ENCODE measurements around the gene NRG4.
"Not testable (repeated sequence)": the region's sequence is repeated elsewhere in the genome, so short reads cannot be mapped to it uniquely, and the experiment has no call there.

NRG4 gene

GRCh38 chr15:75989875-75990274 is 22.3 kb downstream of the NRG4 start:
- H3K9me2 ChIP-seq (replicated peaks; ENCODE audit: control insufficient read depth, low read length) = no peaks in the 10 kb centered on the region
- H3K4me3 ChIP-seq (ENCODE audit: low read length) = no peak overlapping the region
- H3K4me1 ChIP-seq (ENCODE audit: control insufficient read depth, low read length) = no peaks in the 10 kb centered on the region
- TF ChIP-seq CTCF (IDR thresholded peaks at IDR 0.05; ENCODE audit: low read depth, low read length, poor library complexity, severe bottlenecking) (no peak), EZH2phosphoT487 (IDR thresholded peaks at IDR 0.05; ENCODE audit: borderline replicate concordance, low read length) (no peak)
- no peak overlapping the region for H3K27ac ChIP-seq (ENCODE audit: low read depth, low read length)
- no peaks in the 10 kb centered on the region for H3K36me3 ChIP-seq (ENCODE audit: control insufficient read depth, low read length)
- no peaks in the 10 kb centered on the region for H3K9me3 ChIP-seq (ENCODE audit: control insufficient read depth, insufficient read depth, low read length)
- no peak overlapping the region for H3K4me2 ChIP-seq (ENCODE audit: low read length)
- no peaks in the 10 kb centered on the region for H3F3A ChIP-seq (ENCODE audit: control insufficient read depth, insufficient read depth)
- H3K27me3 ChIP-seq (ENCODE audit: control insufficient read depth, low read length) = peaks cover 7% of the 10 kb centered on the region
- H4K20me1 ChIP-seq (ENCODE audit: control insufficient read depth, insufficient read depth, low read depth, low read length) = no peaks in the 10 kb centered on the region
- H3K79me2 ChIP-seq (ENCODE audit: control insufficient read depth, low read length) = no peaks in the 10 kb centered on the region

GRCh38 chr15:75989045-75989444 is 23.2 kb downstream of the NRG4 start:
- Histone ChIP-seq H4K20me1 (ENCODE audit: control insufficient read depth, insufficient read depth, low read depth, low read length) (no peaks in the 10 kb centered on the region), H3K27me3 (ENCODE audit: control insufficient read depth, low read length) (peaks cover 7% of the 10 kb centered on the region), H3K9me3 (ENCODE audit: control insufficient read depth, insufficient read depth, low read length) (no peaks in the 10 kb centered on the region), H3K4me1 (ENCODE audit: control insufficient read depth, low read length) (no peaks in the 10 kb centered on the region), H3K4me3 (ENCODE audit: low read length) (no peak overlapping the region), H3K4me2 (ENCODE audit: low read length) (no peak overlapping the region), H3K79me2 (ENCODE audit: control insufficient read depth, low read length) (no peaks in the 10 kb centered on the region), H3F3A (ENCODE audit: control insufficient read depth, insufficient read depth) (no peaks in the 10 kb centered on the region), H3K36me3 (ENCODE audit: control insufficient read depth, low read length) (no peaks in the 10 kb centered on the region), H3K9me2 (replicated peaks; ENCODE audit: control insufficient read depth, low read length) (no peaks in the 10 kb centered on the region), H3K27ac (ENCODE audit: low read depth, low read length) (no peak overlapping the region)
- TF ChIP-seq CTCF (IDR thresholded peaks at IDR 0.05; ENCODE audit: low read depth, low read length, poor library complexity, severe bottlenecking) (no peak), EZH2phosphoT487 (IDR thresholded peaks at IDR 0.05; ENCODE audit: borderline replicate concordance, low read length) (no peak)

GRCh38 chr15:75985971-75986370 is 26.3 kb downstream of the NRG4 start:
- H3K36me3 ChIP-seq (ENCODE audit: control insufficient read depth, low read length) = no peaks in the 10 kb centered on the region
- no peaks in the 10 kb centered on the region for H3K9me3 ChIP-seq (ENCODE audit: control insufficient read depth, insufficient read depth, low read length)
- H3K79me2 ChIP-seq (ENCODE audit: control insufficient read depth, low read length) = no peaks in the 10 kb centered on the region
- H3K4me2 ChIP-seq (ENCODE audit: low read length) = no peak overlapping the region
- TF ChIP-seq CTCF (IDR thresholded peaks at IDR 0.05; ENCODE audit: low read depth, low read length, poor library complexity, severe bottlenecking) (no peak), EZH2phosphoT487 (IDR thresholded peaks at IDR 0.05; ENCODE audit: borderline replicate concordance, low read length) (no peak)
- H4K20me1 ChIP-seq (ENCODE audit: control insufficient read depth, insufficient read depth, low read depth, low read length) = no peaks in the 10 kb centered on the region
- H3K4me3 ChIP-seq (ENCODE audit: low read length) = no peak overlapping the region
- H3K27me3 ChIP-seq (ENCODE audit: control insufficient read depth, low read length) = peaks cover 14% of the 10 kb centered on the region
- no peaks in the 10 kb centered on the region for H3F3A ChIP-seq (ENCODE audit: control insufficient read depth, insufficient read depth)
- no peaks in the 10 kb centered on the region for H3K9me2 ChIP-seq (replicated peaks; ENCODE audit: control insufficient read depth, low read length)
- H3K4me1 ChIP-seq (ENCODE audit: control insufficient read depth, low read length) = no peaks in the 10 kb centered on the region
- H3K27ac ChIP-seq (ENCODE audit: low read depth, low read length) = no peak overlapping the region

- H3K27me3 ChIP-seq (ENCODE audit: control insufficient read depth, low read length) = peaks cover 16% of the 10 kb centered on the region
- not testable (repeated sequence) for H3F3A ChIP-seq (ENCODE audit: control insufficient read depth, insufficient read depth); H3K27ac ChIP-seq (ENCODE audit: low read depth, low read length); H3K4me2 ChIP-seq (ENCODE audit: low read length); H3K79me2 ChIP-seq (ENCODE audit: control insufficient read depth, low read length); H3K9me3 ChIP-seq (ENCODE audit: control insufficient read depth, insufficient read depth, low read length); H3K4me1 ChIP-seq (ENCODE audit: control insufficient read depth, low read length); H3K9me2 ChIP-seq (replicated peaks; ENCODE audit: control insufficient read depth, low read length); H3K36me3 ChIP-seq (ENCODE audit: control insufficient read depth, low read length); H3K4me3 ChIP-seq (ENCODE audit: low read length); H4K20me1 ChIP-seq (ENCODE audit: control insufficient read depth, insufficient read depth, low read depth, low read length)
Observed at GRCh38 chr15:75984706-75985105, 27.5 kb downstream of the NRG4 start.
